Activated naive CD4-positive, alpha-beta T cell treated with anti-CD3 and anti-CD28 coated beads, Interleukin-2, amount 50 U/mL, for 24 hours (primary cell): ENCODE measurements around the gene LAMC2.

Experiments
- H3K27ac Mint-ChIP-seq: one replicate; pipeline ENCODE4 v1.8.0; 2021; ENCODE audit warnings: mild to moderate bottlenecking, mixed read lengths
- H3K27me3 Mint-ChIP-seq: one replicate; pipeline ENCODE4 v1.8.0; 2021; ENCODE audit warnings: mixed read lengths
- H3K36me3 Mint-ChIP-seq: one replicate; pipeline ENCODE4 v1.8.0; 2021; ENCODE audit warnings: mixed read lengths
- H3K4me1 Mint-ChIP-seq: one replicate; pipeline ENCODE4 v1.8.0; 2021; ENCODE audit warnings: mixed read lengths
- H3K4me3 Mint-ChIP-seq: one replicate; pipeline ENCODE4 v1.8.0; 2021; ENCODE audit warnings: mild to moderate bottlenecking, mixed read lengths
- H3K9me3 Mint-ChIP-seq: one replicate; pipeline ENCODE4 v1.8.0; 2021; ENCODE audit warnings: mixed read lengths

The LAMC2 gene

DNA sequence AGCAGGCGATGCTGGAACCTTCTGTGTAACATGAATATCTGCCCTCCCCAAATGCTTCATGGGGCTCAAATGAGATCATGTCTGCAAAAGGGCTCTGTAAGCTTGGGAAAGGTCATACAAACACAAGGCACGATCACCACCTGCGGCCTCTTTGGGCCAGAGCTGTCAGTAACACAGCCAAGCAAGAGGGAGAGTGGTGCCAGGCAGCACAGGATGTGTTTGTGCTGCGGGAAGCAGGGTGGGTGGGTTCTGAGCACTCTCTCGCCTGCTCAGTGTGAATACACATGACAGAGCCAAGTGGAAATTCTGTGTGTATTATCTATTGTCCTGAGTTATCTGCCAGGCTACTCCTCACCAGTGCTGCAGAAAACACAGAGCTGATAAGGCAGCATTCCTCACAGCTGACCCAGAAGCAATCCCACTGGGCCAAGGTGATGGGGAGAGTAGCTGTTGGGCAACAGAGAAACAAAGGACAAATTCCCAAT, 101.2 kb downstream of the LAMC2 start:
- H3K4me3 Mint-ChIP-seq = no peak overlapping the region
- no peaks in the 10 kb centered on the region for H3K9me3 Mint-ChIP-seq
- no peaks in the 10 kb centered on the region for H3K4me1 Mint-ChIP-seq
- no peaks in the 10 kb centered on the region for H3K36me3 Mint-ChIP-seq
- H3K27me3 Mint-ChIP-seq = no peaks in the 10 kb centered on the region
- no peak overlapping the region for H3K27ac Mint-ChIP-seq

- Mint-ChIP-seq H3K9me3 (no peaks in the 10 kb centered on the region), H3K36me3 (no peaks in the 10 kb centered on the region), H3K4me3 (no peak overlapping the region), H3K27me3 (no peaks in the 10 kb centered on the region), H3K4me1 (no peaks in the 10 kb centered on the region), H3K27ac (no peak overlapping the region)
Measured at GRCh38 chr1:183288583-183288982, 102.5 kb downstream of the LAMC2 start.

- no peak overlapping the region for H3K4me3 Mint-ChIP-seq
- no peaks in the 10 kb centered on the region for H3K36me3 Mint-ChIP-seq
- no peaks in the 10 kb centered on the region for H3K4me1 Mint-ChIP-seq
- no peaks in the 10 kb centered on the region for H3K9me3 Mint-ChIP-seq
- no peaks in the 10 kb centered on the region for H3K27me3 Mint-ChIP-seq
- no peak overlapping the region for H3K27ac Mint-ChIP-seq
Measured at GRCh38 chr1:183289051-183289496, 103.0 kb downstream of the LAMC2 start.

- Mint-ChIP-seq H3K36me3 (no peaks in the 10 kb centered on the region), H3K27me3 (no peaks in the 10 kb centered on the region), H3K4me1 (no peaks in the 10 kb centered on the region), H3K9me3 (no peaks in the 10 kb centered on the region), H3K27ac (no peak overlapping the region), H3K4me3 (no peak overlapping the region)
Measured at GRCh38 chr1:183290628-183291027, 104.6 kb downstream of the LAMC2 start.

DNA sequence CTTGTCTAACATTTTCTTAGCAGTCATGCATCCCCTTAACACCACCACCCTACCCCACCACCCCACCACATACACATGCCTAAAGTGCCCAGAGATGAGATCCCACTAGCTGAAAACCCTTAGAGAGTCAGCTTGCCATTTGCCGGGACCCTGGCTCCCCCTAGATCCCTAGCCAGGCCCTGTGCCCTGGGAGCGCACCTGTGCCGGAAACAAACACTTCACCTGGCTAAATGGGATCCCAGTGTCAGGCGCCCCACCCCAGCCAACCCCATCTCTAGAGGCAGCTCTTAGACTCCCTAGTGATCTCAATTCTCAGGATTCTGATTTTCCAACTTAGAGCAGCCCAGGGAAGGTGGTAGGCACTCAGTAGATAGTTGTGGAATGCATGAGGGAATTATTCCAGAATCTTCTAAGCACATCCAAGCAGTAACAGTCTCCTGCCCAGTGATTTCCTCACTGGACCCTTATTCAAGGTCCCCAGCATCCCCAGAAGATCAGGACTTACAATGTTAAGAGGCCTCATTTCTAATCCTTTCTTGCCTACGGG, 105.2 kb downstream of the LAMC2 start:
- no peak overlapping the region for H3K4me3 Mint-ChIP-seq
- H3K27me3 Mint-ChIP-seq = no peaks in the 10 kb centered on the region
- no peak overlapping the region for H3K27ac Mint-ChIP-seq
- no peaks in the 10 kb centered on the region for H3K9me3 Mint-ChIP-seq
- H3K36me3 Mint-ChIP-seq = no peaks in the 10 kb centered on the region
- H3K4me1 Mint-ChIP-seq = no peaks in the 10 kb centered on the region

DNA sequence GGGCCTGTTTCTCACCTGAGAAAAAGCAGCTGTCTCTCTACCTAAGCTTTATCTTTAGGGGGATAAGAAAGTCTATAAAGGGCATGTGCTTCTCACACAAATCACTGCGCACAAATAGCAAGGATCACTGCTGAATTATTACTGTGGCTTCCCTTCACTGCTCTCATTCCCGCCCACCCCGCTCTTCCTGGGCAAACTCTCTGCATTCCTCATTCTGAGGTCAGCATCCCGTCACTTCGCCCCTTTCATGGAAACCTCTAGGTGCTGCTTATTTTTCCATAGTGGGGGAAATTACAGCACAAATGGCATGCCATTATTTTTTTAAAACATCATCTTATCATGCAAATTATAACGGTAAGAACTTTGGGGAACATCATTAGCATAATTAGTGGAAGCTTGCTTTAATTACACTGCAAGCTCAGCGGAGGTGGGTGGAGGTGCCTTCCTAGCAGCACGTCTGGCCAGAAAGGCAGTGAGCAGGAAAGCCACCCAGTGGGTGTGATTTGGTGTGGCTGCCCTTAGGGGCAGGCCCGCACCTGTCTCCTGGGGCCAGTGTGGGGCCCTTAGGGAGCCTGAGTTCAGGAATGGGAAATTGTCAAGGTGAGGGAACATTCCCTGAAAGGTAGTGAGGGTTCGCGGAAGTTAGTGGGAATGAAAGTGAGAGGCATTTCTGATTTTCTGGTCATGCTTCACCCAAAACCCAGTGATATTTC, 105.9 kb downstream of the LAMC2 start:
- no peaks in the 10 kb centered on the region for H3K4me1 Mint-ChIP-seq
- H3K9me3 Mint-ChIP-seq = no peaks in the 10 kb centered on the region
- H3K27ac Mint-ChIP-seq = peak overlapping the region; percentile 9
- H3K27me3 Mint-ChIP-seq = peaks cover 2% of the 10 kb centered on the region
- H3K4me3 Mint-ChIP-seq = no peak overlapping the region
- no peaks in the 10 kb centered on the region for H3K36me3 Mint-ChIP-seq

- no peak overlapping the region for H3K27ac Mint-ChIP-seq
- H3K9me3 Mint-ChIP-seq = no peaks in the 10 kb centered on the region
- H3K4me3 Mint-ChIP-seq = no peak overlapping the region
- H3K36me3 Mint-ChIP-seq = no peaks in the 10 kb centered on the region
- H3K27me3 Mint-ChIP-seq = peaks cover 2% of the 10 kb centered on the region
- no peaks in the 10 kb centered on the region for H3K4me1 Mint-ChIP-seq
Measured at GRCh38 chr1:183293241-183293640, 107.2 kb downstream of the LAMC2 start.

DNA sequence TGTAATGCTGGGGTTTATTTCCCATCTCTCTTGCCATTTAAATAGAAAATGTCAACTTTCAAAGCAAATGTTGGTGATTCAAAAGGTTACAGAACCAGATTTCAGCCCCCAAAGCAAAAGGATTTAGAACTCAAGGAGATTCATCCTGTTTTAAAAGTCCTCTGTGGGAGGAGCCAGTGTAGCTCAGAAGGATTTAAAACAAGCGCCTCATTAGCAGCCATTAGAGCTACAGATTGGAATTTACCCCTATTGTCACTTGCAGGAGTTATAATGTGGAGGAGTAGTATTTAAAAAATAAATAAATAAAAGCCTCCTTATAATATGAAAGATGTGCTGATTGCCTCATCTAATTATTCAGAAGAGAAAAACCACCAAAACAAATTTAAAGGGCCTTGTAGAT, 107.8 kb downstream of the LAMC2 start:
- peaks cover 2% of the 10 kb centered on the region for H3K27me3 Mint-ChIP-seq
- H3K27ac Mint-ChIP-seq = no peak overlapping the region
- no peaks in the 10 kb centered on the region for H3K36me3 Mint-ChIP-seq
- H3K4me3 Mint-ChIP-seq = no peak overlapping the region
- H3K9me3 Mint-ChIP-seq = no peaks in the 10 kb centered on the region
- no peaks in the 10 kb centered on the region for H3K4me1 Mint-ChIP-seq
